ENCODE measurements around the gene BMPER.

DNA sequence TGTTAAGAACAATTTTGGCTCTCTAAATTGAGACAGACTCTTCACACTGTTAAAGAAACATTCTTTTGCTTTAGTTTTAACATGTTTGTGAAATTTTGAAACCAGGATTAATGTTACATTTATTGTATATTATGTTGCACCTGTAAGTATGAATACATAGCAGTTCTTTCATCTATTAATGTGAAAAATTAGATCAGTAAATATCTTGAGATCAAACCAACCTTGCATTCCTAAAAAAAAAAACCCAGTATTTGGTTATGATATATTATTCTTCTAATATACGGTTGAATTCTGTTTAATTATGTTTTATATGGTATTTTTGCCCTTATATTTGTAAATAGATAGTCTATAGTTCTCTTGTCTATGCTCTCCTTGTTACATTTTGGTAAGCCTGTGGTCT lies 219.4 kb downstream of the BMPER start:
- TF ChIP-seq, protein P1, sequence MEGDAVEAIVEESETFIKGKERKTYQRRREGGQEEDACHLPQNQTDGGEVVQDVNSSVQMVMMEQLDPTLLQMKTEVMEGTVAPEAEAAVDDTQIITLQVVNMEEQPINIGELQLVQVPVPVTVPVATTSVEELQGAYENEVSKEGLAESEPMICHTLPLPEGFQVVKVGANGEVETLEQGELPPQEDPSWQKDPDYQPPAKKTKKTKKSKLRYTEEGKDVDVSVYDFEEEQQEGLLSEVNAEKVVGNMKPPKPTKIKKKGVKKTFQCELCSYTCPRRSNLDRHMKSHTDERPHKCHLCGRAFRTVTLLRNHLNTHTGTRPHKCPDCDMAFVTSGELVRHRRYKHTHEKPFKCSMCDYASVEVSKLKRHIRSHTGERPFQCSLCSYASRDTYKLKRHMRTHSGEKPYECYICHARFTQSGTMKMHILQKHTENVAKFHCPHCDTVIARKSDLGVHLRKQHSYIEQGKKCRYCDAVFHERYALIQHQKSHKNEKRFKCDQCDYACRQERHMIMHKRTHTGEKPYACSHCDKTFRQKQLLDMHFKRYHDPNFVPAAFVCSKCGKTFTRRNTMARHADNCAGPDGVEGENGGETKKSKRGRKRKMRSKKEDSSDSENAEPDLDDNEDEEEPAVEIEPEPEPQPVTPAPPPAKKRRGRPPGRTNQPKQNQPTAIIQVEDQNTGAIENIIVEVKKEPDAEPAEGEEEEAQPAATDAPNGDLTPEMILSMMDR (IDR thresholded peaks at IDR 0.05): no peak
- TF ChIP-seq POLR2A (IDR thresholded peaks at IDR 0.05): no peak

All from tibial nerve (tissue), 3 donors.